ENCODE measurements around the gene THOC7. TPM values are rescaled to one million over a fixed set of nuclear protein-coding genes. Genes with fewer than 3 reads are reported as not detected.

The THOC7 gene
- polyA plus RNA-seq, 1 donor from 2014 or later, result 78.3 TPM

DNA sequence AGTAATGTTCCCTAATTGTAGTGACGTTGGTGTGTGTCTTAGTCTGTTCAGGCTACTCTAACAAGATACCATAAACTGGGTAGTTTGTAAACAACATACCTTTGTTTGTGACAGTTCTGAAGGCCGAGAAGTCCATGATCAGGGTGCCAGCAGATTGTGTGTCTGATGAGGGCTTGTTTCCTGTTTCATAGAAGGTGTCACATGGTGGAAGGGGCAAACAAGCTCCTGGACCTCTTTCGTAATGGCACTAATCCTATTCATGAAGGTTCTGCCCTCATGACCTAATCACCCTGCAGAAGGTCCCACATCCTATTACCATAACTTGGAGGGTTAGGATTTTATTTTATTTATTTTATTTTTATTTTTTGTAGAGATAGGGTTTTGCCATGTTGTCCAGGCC, 11.2 kb upstream of the THOC7 start:
- Histone ChIP-seq H3K4me2 (ENCODE audit: low read length) (no peak overlapping the region), H3K27ac (ENCODE audit: low read length) (no peak overlapping the region), H3K9ac (ENCODE audit: low read length) (no peak overlapping the region), H3F3A (ENCODE audit: insufficient read depth, low read length, poor library complexity, severe bottlenecking) (no peaks in the 10 kb centered on the region), H4K20me1 (ENCODE audit: insufficient read depth) (no peaks in the 10 kb centered on the region), H3K36me3 (ENCODE audit: insufficient read depth, low read length) (no peaks in the 10 kb centered on the region), H3K27me3 (ENCODE audit: insufficient read depth, low read depth, low read length) (no peaks in the 10 kb centered on the region), H3K9me3 (ENCODE audit: low read length) (no peaks in the 10 kb centered on the region), H3K79me2 (replicated peaks; ENCODE audit: insufficient read depth, low read length) (peaks cover 20% of the 10 kb centered on the region), H2AFZ (ENCODE audit: low read depth, low read length) (no peak overlapping the region), H3K4me3 (ENCODE audit: low read length) (no peak overlapping the region), H3K9me2 (ENCODE audit: insufficient read depth, low read length) (no peaks in the 10 kb centered on the region)
- TF ChIP-seq RAD21 (conservative IDR thresholded peaks at IDR 0.05) (no peak), SMC3 (conservative IDR thresholded peaks at IDR 0.05; ENCODE audit: poor library complexity) (no peak)

DNA sequence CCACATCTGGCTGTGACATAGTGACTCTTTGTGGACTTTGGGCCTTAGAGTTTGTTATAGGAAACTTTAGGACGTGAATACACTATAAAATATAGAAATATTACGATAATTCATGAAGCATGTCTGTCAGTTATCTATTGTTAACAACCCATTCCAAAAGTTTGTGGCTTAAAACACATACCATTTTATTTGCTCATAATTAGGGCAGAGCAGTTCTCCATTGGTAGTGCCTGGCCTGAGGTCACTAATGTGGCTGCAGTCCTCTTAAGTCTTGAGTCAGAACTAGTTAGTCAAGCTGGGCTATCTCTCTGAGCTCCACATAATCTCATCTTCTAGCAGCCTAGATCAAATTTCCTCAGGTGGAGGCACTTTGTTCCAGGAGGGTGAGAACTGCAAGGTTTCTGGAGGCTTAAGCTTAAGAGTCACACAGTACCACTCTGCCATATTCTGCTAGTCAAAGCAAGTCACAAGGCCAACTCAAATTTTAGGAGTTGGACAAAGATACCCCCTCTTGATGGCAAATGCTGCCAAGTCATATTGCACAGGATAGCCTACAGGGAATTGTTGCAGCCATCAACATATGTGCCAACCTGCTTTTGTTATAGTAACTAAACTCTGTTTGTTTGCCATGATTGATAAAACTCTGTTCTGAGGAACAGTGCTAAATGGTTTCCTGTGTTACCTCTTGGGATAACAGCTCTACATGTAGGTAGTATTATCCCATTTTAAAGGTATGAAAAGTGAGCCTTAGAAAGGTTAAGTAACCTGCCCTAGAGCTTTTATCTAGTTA, 8.7 kb upstream of the THOC7 start:
- TF ChIP-seq POLR2AphosphoS5 (IDR thresholded peaks at IDR 0.05) (no peak), MXI1 (conservative IDR thresholded peaks at IDR 0.05; ENCODE audit: poor library complexity, severe bottlenecking) (no peak), RAD21 (conservative IDR thresholded peaks at IDR 0.05) (no peak), TAF1 (IDR thresholded peaks at IDR 0.05; ENCODE audit: low read depth) (no peak), EP300 (conservative IDR thresholded peaks at IDR 0.05; ENCODE audit: poor library complexity, severe bottlenecking) (no peak), EZH2 (IDR thresholded peaks at IDR 0.05; ENCODE audit: borderline replicate concordance, insufficient read depth, low read length, poor library complexity, severe bottlenecking) (no peak), SMC3 (conservative IDR thresholded peaks at IDR 0.05; ENCODE audit: poor library complexity) (no peak)
- TF ChIP-seq, protein P1, sequence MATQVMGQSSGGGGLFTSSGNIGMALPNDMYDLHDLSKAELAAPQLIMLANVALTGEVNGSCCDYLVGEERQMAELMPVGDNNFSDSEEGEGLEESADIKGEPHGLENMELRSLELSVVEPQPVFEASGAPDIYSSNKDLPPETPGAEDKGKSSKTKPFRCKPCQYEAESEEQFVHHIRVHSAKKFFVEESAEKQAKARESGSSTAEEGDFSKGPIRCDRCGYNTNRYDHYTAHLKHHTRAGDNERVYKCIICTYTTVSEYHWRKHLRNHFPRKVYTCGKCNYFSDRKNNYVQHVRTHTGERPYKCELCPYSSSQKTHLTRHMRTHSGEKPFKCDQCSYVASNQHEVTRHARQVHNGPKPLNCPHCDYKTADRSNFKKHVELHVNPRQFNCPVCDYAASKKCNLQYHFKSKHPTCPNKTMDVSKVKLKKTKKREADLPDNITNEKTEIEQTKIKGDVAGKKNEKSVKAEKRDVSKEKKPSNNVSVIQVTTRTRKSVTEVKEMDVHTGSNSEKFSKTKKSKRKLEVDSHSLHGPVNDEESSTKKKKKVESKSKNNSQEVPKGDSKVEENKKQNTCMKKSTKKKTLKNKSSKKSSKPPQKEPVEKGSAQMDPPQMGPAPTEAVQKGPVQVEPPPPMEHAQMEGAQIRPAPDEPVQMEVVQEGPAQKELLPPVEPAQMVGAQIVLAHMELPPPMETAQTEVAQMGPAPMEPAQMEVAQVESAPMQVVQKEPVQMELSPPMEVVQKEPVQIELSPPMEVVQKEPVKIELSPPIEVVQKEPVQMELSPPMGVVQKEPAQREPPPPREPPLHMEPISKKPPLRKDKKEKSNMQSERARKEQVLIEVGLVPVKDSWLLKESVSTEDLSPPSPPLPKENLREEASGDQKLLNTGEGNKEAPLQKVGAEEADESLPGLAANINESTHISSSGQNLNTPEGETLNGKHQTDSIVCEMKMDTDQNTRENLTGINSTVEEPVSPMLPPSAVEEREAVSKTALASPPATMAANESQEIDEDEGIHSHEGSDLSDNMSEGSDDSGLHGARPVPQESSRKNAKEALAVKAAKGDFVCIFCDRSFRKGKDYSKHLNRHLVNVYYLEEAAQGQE (IDR thresholded peaks at IDR 0.05; ENCODE audit: borderline replicate concordance), result no peak
- TF ChIP-seq, protein P2, sequence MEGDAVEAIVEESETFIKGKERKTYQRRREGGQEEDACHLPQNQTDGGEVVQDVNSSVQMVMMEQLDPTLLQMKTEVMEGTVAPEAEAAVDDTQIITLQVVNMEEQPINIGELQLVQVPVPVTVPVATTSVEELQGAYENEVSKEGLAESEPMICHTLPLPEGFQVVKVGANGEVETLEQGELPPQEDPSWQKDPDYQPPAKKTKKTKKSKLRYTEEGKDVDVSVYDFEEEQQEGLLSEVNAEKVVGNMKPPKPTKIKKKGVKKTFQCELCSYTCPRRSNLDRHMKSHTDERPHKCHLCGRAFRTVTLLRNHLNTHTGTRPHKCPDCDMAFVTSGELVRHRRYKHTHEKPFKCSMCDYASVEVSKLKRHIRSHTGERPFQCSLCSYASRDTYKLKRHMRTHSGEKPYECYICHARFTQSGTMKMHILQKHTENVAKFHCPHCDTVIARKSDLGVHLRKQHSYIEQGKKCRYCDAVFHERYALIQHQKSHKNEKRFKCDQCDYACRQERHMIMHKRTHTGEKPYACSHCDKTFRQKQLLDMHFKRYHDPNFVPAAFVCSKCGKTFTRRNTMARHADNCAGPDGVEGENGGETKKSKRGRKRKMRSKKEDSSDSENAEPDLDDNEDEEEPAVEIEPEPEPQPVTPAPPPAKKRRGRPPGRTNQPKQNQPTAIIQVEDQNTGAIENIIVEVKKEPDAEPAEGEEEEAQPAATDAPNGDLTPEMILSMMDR (IDR thresholded peaks at IDR 0.05; ENCODE audit: poor library complexity, severe bottlenecking), result no peak
- Histone ChIP-seq H3K9me2 (ENCODE audit: insufficient read depth, low read length) (no peaks in the 10 kb centered on the region), H3K9me3 (ENCODE audit: low read length) (no peaks in the 10 kb centered on the region), H3K36me3 (ENCODE audit: insufficient read depth, low read length) (no peaks in the 10 kb centered on the region), H3K27ac (ENCODE audit: low read length) (no peak overlapping the region), H3K9ac (ENCODE audit: low read length) (no peak overlapping the region), H3K79me2 (replicated peaks; ENCODE audit: insufficient read depth, low read length) (peaks cover 20% of the 10 kb centered on the region), H3K4me2 (ENCODE audit: low read length) (no peak overlapping the region), H3F3A (ENCODE audit: insufficient read depth, low read length, poor library complexity, severe bottlenecking) (no peaks in the 10 kb centered on the region), H4K20me1 (ENCODE audit: insufficient read depth) (no peaks in the 10 kb centered on the region), H2AFZ (ENCODE audit: low read depth, low read length) (no peak overlapping the region), H3K4me3 (ENCODE audit: low read length) (no peak overlapping the region), H3K27me3 (ENCODE audit: insufficient read depth, low read depth, low read length) (no peaks in the 10 kb centered on the region)

All from neural cell (in vitro differentiated cells).